OCI-LY3 (cell line): ENCODE measurements around the gene PCNX1.

Experiments used
- CTCF ChIP-seq: fragments of 200-600, 300-600 bp; sonication (generic); IDR thresholded peaks from 2 replicates; pipeline ENCODE4 v1.5.1; 2014; ENCODE audit warnings: antibody characterized with exemption, low read length, low read depth
- EZH2phosphoT487 ChIP-seq: fragments of 200-600 bp; shearing (Covaris generic); IDR thresholded peaks from 2 replicates; pipeline ENCODE4 v1.6.1; 2018; ENCODE audit warnings: antibody characterized with exemption, mixed run types, low read depth

DNA sequence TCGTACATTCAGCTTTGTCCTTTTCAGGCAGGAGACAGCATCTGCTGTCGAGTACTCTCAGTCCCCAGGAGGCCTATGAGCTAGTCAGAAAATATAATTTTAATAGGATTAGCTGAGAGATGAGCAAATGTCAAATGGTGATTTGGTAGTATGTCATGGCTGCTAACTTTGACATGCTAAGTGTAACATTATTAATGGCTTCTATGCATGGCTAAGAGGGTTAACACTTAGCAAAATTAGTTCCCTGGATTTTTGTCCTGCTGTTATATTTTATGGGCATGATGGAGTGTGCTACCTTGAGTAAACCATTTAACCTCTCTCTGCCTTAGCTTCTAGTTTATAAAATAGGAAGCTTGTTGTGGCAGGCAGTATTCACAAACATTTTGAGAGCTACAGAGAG is 2.9 kb upstream of the PCNX1 start:
- TF ChIP-seq CTCF: no peak
- no peak for TF ChIP-seq EZH2phosphoT487
